Tongue (tissue), 2 donors: Measurements from ENCODE around the gene MED26. TPM values are rescaled to one million over a fixed set of nuclear protein-coding genes. Genes with fewer than 3 reads are reported as not detected.
A peak's percentile ranks its signal among the peaks of the same experiment; 100 is the strongest.
"Not testable (repeated sequence)": the region's sequence is repeated elsewhere in the genome, so short reads cannot be mapped to it uniquely, and the experiment has no call there.

Source experiments
- DNase-seq: peaks from one replicate; pipeline ENCODE4 v3.0.0-alpha.2; 2015
- total RNA-seq: library from RNA; depleted of rRNA; stranded (reverse); fragments of >200 nt; gene quantifications from one replicate; pipeline ENCODE4 v1.2.3, GENCODE V29; 2014

The MED26 gene
- total RNA-seq, 1 donor from 2014 or later: 5.3 TPM

GRCh38 chr19:16572332-16573211, 55.4 kb downstream of the MED26 start, which contains the start of gene SLC35E1:
TSS of gene SLC35E1 (minus strand) at chr19:16572415. CDS start at chr19:16572364, 51 bp downstream.
- DNase-seq: peak; percentile 98

GRCh38 chr19:16571822-16572331, 56.1 kb downstream of the MED26 start:
- DNase-seq: peak; percentile 25

GRCh38 chr19:16571283-16571682, 56.7 kb downstream of the MED26 start:
- DNase-seq: no peak

GRCh38 chr19:16569609-16570320, 58.2 kb downstream of the MED26 start:
- no peak for DNase-seq

- no peak for DNase-seq
Measured at GRCh38 chr19:16566702-16567101, 61.3 kb downstream of the MED26 start.

- no peak for DNase-seq
Measured at GRCh38 chr19:16566161-16566560, 61.8 kb downstream of the MED26 start.

GRCh38 chr19:16564842-16565241, 63.2 kb downstream of the MED26 start:
- DNase-seq: no peak

- no peak for DNase-seq
Measured at GRCh38 chr19:16562608-16563025, 65.4 kb downstream of the MED26 start.

- peak; percentile 91 for DNase-seq
Measured at GRCh38 chr19:16561382-16561781, 66.6 kb downstream of the MED26 start.

- no peak for DNase-seq
Measured at GRCh38 chr19:16559780-16560276, 68.2 kb downstream of the MED26 start.

GRCh38 chr19:16554776-16555175, 73.2 kb downstream of the MED26 start:
- DNase-seq: no peak

- not testable (repeated sequence) for DNase-seq
Measured at GRCh38 chr19:16551902-16552301, 76.1 kb downstream of the MED26 start.

GRCh38 chr19:16548956-16549355, 79.0 kb downstream of the MED26 start:
- no peak for DNase-seq

GRCh38 chr19:16544473-16545231, 83.4 kb downstream of the MED26 start:
- no peak for DNase-seq

- not testable (repeated sequence) for DNase-seq
Measured at GRCh38 chr19:16543734-16544133, 84.3 kb downstream of the MED26 start.

- DNase-seq: peak; percentile 6
Measured at GRCh38 chr19:16542910-16543472, 85.0 kb downstream of the MED26 start.

GRCh38 chr19:16542045-16542909, 85.7 kb downstream of the MED26 start, which contains the start of gene CHERP:
TSS of gene CHERP (minus strand) at chr19:16542437. CDS start at chr19:16542378, 59 bp downstream.
- peak; percentile 98 for DNase-seq

GRCh38 chr19:16541526-16542044, 86.4 kb downstream of the MED26 start:
- DNase-seq: no peak

GRCh38 chr19:16540948-16541347, 87.1 kb downstream of the MED26 start:
- no peak for DNase-seq

- no peak for DNase-seq
Measured at GRCh38 chr19:16537111-16537510, 90.9 kb downstream of the MED26 start.
